Small intestine (tissue), 7 donors: ENCODE measurements around the gene C10orf95. TPM values are rescaled to one million over a fixed set of nuclear protein-coding genes. Genes with fewer than 3 reads are reported as not detected.
A peak's percentile ranks its signal among the peaks of the same experiment; 100 is the strongest.

ENCODE experiments used
- DNase-seq, 2 donors: peaks; one replicate each; pipeline versions ENCODE4 v3.0.0 to v3.0.0-alpha.2; 2013
- FAIRE-seq: peaks from 2 replicates; lab custom pipeline; 2012; peaks lifted over from hg19 to GRCh38; lab: Jason Lieb, UNC
- H3K27ac ChIP-seq, 3 donors: one replicate each; pipeline ENCODE4 v1.5.1; 2013; ENCODE audit warnings: low read length in 2 of 3, mild to moderate bottlenecking in 2 of 3, control low read depth in 1 of 3, inconsistent platforms in 1 of 3, low read depth in 1 of 3, moderate library complexity in 1 of 3
- H3K27me3 ChIP-seq, 3 donors: one replicate each; pipeline ENCODE4 v1.6.1; 2013; ENCODE audit warnings: low read length in 3 of 3, inconsistent platforms in 1 of 3; ENCODE audit not compliant: control insufficient read depth in 3 of 3, insufficient read depth in 3 of 3
- H3K36me3 ChIP-seq, 3 donors: one replicate each; pipeline ENCODE4 v1.6.1; 2013; ENCODE audit warnings: low read length in 3 of 3, inconsistent platforms in 1 of 3, low read depth in 1 of 3, mild to moderate bottlenecking in 1 of 3, moderate library complexity in 1 of 3; ENCODE audit not compliant: control insufficient read depth in 3 of 3, insufficient read depth in 2 of 3
- H3K4me1 ChIP-seq, 3 donors: one replicate each; pipeline ENCODE4 v1.6.1; 2013; ENCODE audit warnings: low read length in 2 of 3, inconsistent platforms in 1 of 3, low read depth in 1 of 3, mild to moderate bottlenecking in 1 of 3, moderate library complexity in 1 of 3; ENCODE audit not compliant: control insufficient read depth in 3 of 3, insufficient read depth in 2 of 3
- H3K4me3 ChIP-seq, 3 donors: one replicate each; pipeline ENCODE4 v1.5.1; 2013; ENCODE audit warnings: low read length in 3 of 3, control low read depth in 1 of 3, inconsistent platforms in 1 of 3, low read depth in 1 of 3, mild to moderate bottlenecking in 1 of 3, moderate library complexity in 1 of 3
- H3K9me3 ChIP-seq, 2 donors: one replicate each; pipeline ENCODE4 v1.6.1; 2013; ENCODE audit warnings: low read depth in 1 of 2, low read length in 1 of 2; ENCODE audit not compliant: control insufficient read depth in 2 of 2, insufficient read depth in 1 of 2
- WGBS, 3 donors: extraction: QIAGEN DNeasy Blood & Tissue Kit; methylation state at CpG; one replicate each; pipeline ENCODE4 v1.1.7; 2013; 5-methylcytosine and 5-hydroxymethylcytosine counted together
- polyA plus RNA-seq, 4 donors: library from polyadenylated mRNA; stranded (reverse) in 3 of 4; unstranded in 1 of 4; fragments of 200-250 nt in 3 of 4; fragments of 120-200 nt in 1 of 4; gene quantifications; one replicate each; pipeline versions ENCODE4 v1.2.1 to v1.2.3, GENCODE V29; 2013
- donor health status: healthy with polysubstance abuse.
- donor health status: control.
- donor health status: control.
- donor health status: Bipolar disorder and iron deficiency.
- donor health status: healthy.

C10orf95 gene
- polyA plus RNA-seq, 4 donors: 0.61 to 3.8 TPM; not detected in 2

GRCh38 chr10:102420714-102421506, 30.4 kb downstream of the C10orf95 start, which contains the start of gene FBXL15:
Gene FBXL15, plus strand, starts transcription at chr10:102420836. Its CDS starts 294 bp downstream, at chr10:102421130.
- peak; percentile 99 for DNase-seq
- FAIRE-seq: no peak
- peaks cover 0 to 34% (median 4%) of the 10 kb centered on the region in 3 donors for H3K36me3 ChIP-seq
- 0% methylated on average over 60 to 66 of the region's 66 CpGs for WGBS, 3 donors
- H3K4me1 ChIP-seq: peaks cover 4 to 56% (median 5%) of the 10 kb centered on the region in 3 donors
- H3K9me3 ChIP-seq: no peaks in the 10 kb centered on the region
- H3K27me3 ChIP-seq: peaks cover 0 to 11% (median 2%) of the 10 kb centered on the region in 3 donors
- H3K4me3 ChIP-seq: peak within 1 kb of the TSS; percentile 75 to 82 (median 81)
- peak within 1 kb of the TSS; percentile 83 to 92 (median 88) for H3K27ac ChIP-seq

- Histone ChIP-seq H3K4me1 (peaks cover 4 to 56% (median 5%) of the 10 kb centered on the region in 3 donors), H3K27ac (peak overlapping the region; percentile 65 to 92 (median 83)), H3K4me3 (peak overlapping the region; percentile 75 to 82 (median 81)), H3K27me3 (peaks cover 0 to 13% (median 2%) of the 10 kb centered on the region in 3 donors), H3K9me3 (no peaks in the 10 kb centered on the region), H3K36me3 (peaks cover 0 to 29% (median 4%) of the 10 kb centered on the region in 3 donors)
- no peak for DNase-seq
- no peak for FAIRE-seq
- 0 to 2% (median 1%) methylated on average over 21 of the region's 21 CpGs for WGBS, 3 donors
Measured at GRCh38 chr10:102420181-102420713, 31.1 kb downstream of the C10orf95 start.

DNA sequence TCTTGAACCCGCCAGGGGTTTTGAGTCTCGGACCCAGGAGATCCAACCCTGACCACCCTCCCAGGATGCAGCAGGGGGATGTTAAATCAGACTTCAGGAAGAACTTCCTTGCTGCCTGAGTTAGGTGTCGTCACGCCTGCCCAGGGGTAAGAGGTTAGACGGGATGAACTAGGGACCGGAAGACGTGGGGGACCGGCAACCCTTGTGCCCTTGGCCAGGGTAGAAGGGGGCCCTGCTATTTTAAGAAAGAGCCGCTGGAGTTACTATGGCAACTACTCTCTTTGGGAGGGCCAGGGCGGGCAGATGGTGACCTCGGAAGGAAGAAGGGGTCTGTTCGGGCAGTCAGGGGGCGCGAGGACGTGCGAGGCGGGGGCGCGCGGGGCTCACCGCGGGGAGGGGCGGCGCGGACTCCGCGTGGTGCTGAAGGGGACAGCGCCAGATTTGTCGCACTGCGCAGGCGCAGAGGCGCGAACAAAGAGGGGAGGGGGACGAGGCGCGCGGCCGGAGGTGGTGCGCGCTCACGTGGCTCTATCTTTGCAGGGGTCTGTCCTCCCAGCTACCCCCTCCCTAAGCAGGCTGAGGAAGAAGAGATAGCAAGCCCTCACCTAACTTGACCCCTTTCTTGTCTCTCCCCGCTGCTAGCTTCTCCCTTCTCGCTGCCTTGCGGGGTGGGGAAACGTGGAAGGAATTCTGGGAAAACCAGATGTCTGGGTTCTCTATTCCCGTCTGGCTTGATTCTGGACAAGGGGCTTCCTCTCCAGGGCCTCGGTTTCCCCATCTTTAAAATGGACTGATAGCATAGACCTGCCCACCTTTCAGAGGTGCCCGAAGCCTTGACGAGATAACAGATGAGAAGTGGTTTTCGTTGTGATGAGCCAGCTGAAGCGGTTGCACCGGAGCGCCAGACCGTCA, 31.8 kb downstream of the C10orf95 start:
- H3K4me1 ChIP-seq: peaks cover 4 to 56% (median 5%) of the 10 kb centered on the region in 3 donors

GRCh38 chr10:102418622-102419268, 32.6 kb downstream of the C10orf95 start, which contains the start of gene PSD:
Gene PSD, minus strand, starts transcription at chr10:102418785. Its CDS starts 1,747 bp downstream, at chr10:102417038.
- Histone ChIP-seq H3K9me3 (no peaks in the 10 kb centered on the region), H3K36me3 (peaks cover 0 to 22% (median 0%) of the 10 kb centered on the region in 3 donors), H3K4me1 (peaks cover 4 to 55% (median 5%) of the 10 kb centered on the region in 3 donors), H3K4me3 (peak within 1 kb of the TSS in 2 of 3 donors; percentile 81 to 82), H3K27me3 (peaks cover 0 to 24% (median 2%) of the 10 kb centered on the region in 3 donors), H3K27ac (peak within 1 kb of the TSS in 1 of 3 donors; percentile 83)
- DNase-seq (peak in 1 of 2 donors; percentile 30), FAIRE-seq (no peak)
- 4 to 7% (median 5%) methylated on average over 37 to 45 of the region's 45 CpGs for WGBS, 3 donors

More for the DNA sequence above, 31.8 kb downstream of the C10orf95 start:
- Histone ChIP-seq H3K9me3 (no peaks in the 10 kb centered on the region), H3K36me3 (peaks cover 0 to 25% (median 4%) of the 10 kb centered on the region in 3 donors), H3K27me3 (peaks cover 0 to 18% (median 2%) of the 10 kb centered on the region in 3 donors), H3K27ac (peak overlapping the region in 2 of 3 donors; percentile 83 to 92), H3K4me3 (peak overlapping the region in 2 of 3 donors; percentile 81 to 82)
- 0 to 1% (median 0%) methylated on average over 41 to 54 of the region's 54 CpGs for WGBS, 3 donors
- peak; percentile 43 to 79 for DNase-seq
- no peak for FAIRE-seq

- DNase-seq: no peak
Measured at GRCh38 chr10:102416695-102417094, 34.6 kb downstream of the C10orf95 start.

GRCh38 chr10:102416283-102416682, 35.1 kb downstream of the C10orf95 start:
- H3K4me3 ChIP-seq: peak overlapping the region in 1 of 3 donors; percentile 51
- peak in 1 of 2 donors; percentile 86 for DNase-seq
- H3K9me3 ChIP-seq: no peaks in the 10 kb centered on the region
- WGBS, 3 donors: 40 to 64% (median 61%) methylated on average over 9 of the region's 9 CpGs
- peaks cover 4 to 55% (median 5%) of the 10 kb centered on the region in 3 donors for H3K4me1 ChIP-seq
- H3K27ac ChIP-seq: peak overlapping the region in 1 of 3 donors; percentile 88
- FAIRE-seq: no peak
- peaks cover 0 to 30% (median 0%) of the 10 kb centered on the region in 3 donors for H3K36me3 ChIP-seq
- peaks cover 7 to 47% (median 12%) of the 10 kb centered on the region in 3 donors for H3K27me3 ChIP-seq

More at GRCh38 chr10:102416695-102417094, 34.6 kb downstream of the C10orf95 start:
- WGBS, 3 donors: 78 to 88% (median 86%) methylated on average over 18 to 20 of the region's 20 CpGs
- Histone ChIP-seq H3K27me3 (peaks cover 3 to 43% (median 8%) of the 10 kb centered on the region in 3 donors), H3K9me3 (no peaks in the 10 kb centered on the region), H3K4me3 (peak overlapping the region in 1 of 3 donors; percentile 8), H3K27ac (peak overlapping the region in 1 of 3 donors; percentile 88), H3K36me3 (peaks cover 0 to 26% (median 0%) of the 10 kb centered on the region in 3 donors), H3K4me1 (peaks cover 4 to 51% (median 5%) of the 10 kb centered on the region in 3 donors)
- FAIRE-seq: no peak

- peaks cover 18 to 63% (median 18%) of the 10 kb centered on the region in 3 donors for H3K27me3 ChIP-seq
- peak in 1 of 2 donors; percentile 32 for DNase-seq
Measured at GRCh38 chr10:102414749-102415148, 36.6 kb downstream of the C10orf95 start.

More at GRCh38 chr10:102414749-102415148, 36.6 kb downstream of the C10orf95 start:
- Histone ChIP-seq H3K36me3 (peaks cover 0 to 41% (median 0%) of the 10 kb centered on the region in 3 donors), H3K27ac (peak overlapping the region in 1 of 3 donors; percentile 88), H3K4me1 (peaks cover 0 to 65% (median under 1%) of the 10 kb centered on the region in 3 donors), H3K9me3 (no peaks in the 10 kb centered on the region), H3K4me3 (peak overlapping the region in 1 of 3 donors; percentile 51)
- no peak for FAIRE-seq
- 46 to 54% (median 52%) methylated on average over 20 of the region's 20 CpGs for WGBS, 3 donors
